Liver (tissue), 9 donors: ENCODE data around the gene PLLP. TPM values are rescaled to one million over a fixed set of nuclear protein-coding genes. Genes with fewer than 3 reads are reported as not detected.

Source experiments
- DNase-seq: peaks from one replicate; pipeline ENCODE4 v3.0.0-alpha.2; 2017; ENCODE audit warnings: low spot score
- H3K27ac ChIP-seq, 2 donors: one replicate each; pipeline ENCODE4 v1.7.0; 2013; ENCODE audit warnings: inconsistent platforms in 2 of 2, low read length in 2 of 2, control low read depth in 1 of 2, low read depth in 1 of 2, mild to moderate bottlenecking in 1 of 2
- H3K27me3 ChIP-seq, 4 donors: one replicate each; pipeline versions ENCODE4 v1.6.1 to v1.7.0; 2013; ENCODE audit warnings: low read length in 3 of 4, inconsistent platforms in 1 of 4, mild to moderate bottlenecking in 1 of 4, moderate library complexity in 1 of 4; ENCODE audit not compliant: control insufficient read depth in 4 of 4, insufficient read depth in 4 of 4
- H3K36me3 ChIP-seq, 4 donors: one replicate each; pipeline versions ENCODE4 v1.6.1 to v1.7.0; 2013; ENCODE audit warnings: low read length in 3 of 4, mild to moderate bottlenecking in 3 of 4, low read depth in 1 of 4, moderate library complexity in 1 of 4; ENCODE audit not compliant: control insufficient read depth in 4 of 4, insufficient read depth in 3 of 4
- H3K4me1 ChIP-seq, 4 donors: one replicate each; pipeline versions ENCODE4 v1.6.1 to v1.7.0; 2013; ENCODE audit warnings: low read length in 3 of 4, mild to moderate bottlenecking in 3 of 4, moderate library complexity in 1 of 4; ENCODE audit not compliant: control insufficient read depth in 4 of 4, insufficient read depth in 4 of 4
- H3K4me3 ChIP-seq, 3 donors: one replicate each; pipeline versions ENCODE4 v1.6.1 to v1.7.0; 2013; ENCODE audit warnings: low read length in 3 of 3, control low read depth in 1 of 3, low read depth in 1 of 3, mild to moderate bottlenecking in 1 of 3
- H3K9ac ChIP-seq, 2 donors: one replicate each; pipeline ENCODE4 v1.7.0; 2013; ENCODE audit warnings: low read length in 2 of 2, mild to moderate bottlenecking in 2 of 2, moderate library complexity in 2 of 2, control low read depth in 1 of 2, low read depth in 1 of 2
- H3K9me3 ChIP-seq, 4 donors: one replicate each; pipeline versions ENCODE4 v1.6.1 to v1.7.0; 2013; ENCODE audit warnings: low read length in 3 of 4; ENCODE audit not compliant: control insufficient read depth in 4 of 4
- ATF3 ChIP-seq: IDR thresholded peaks from 2 replicates; pipeline ENCODE4 v1.6.1; 2016; ENCODE audit warnings: antibody characterized with exemption
- CTCF ChIP-seq: fragments of 150-350 bp; IDR thresholded peaks from 2 replicates; pipeline ENCODE4 v1.5.1; 2017; ENCODE audit warnings: improper control_type of control experiment, low read depth, low read length; ENCODE audit not compliant: missing input control
- EGR1 ChIP-seq, 2 donors: IDR thresholded peaks; 2 replicates each; pipeline ENCODE4 v1.6.1; 2016 to 2018; ENCODE audit warnings: antibody characterized with exemption in 2 of 2, low read depth in 2 of 2
- FOXA1 ChIP-seq: IDR thresholded peaks from 2 replicates; pipeline ENCODE4 v1.6.1; 2016; ENCODE audit warnings: antibody characterized with exemption
- FOXA2 ChIP-seq: IDR thresholded peaks from 2 replicates; pipeline ENCODE4 v1.6.1; 2016; ENCODE audit warnings: antibody characterized with exemption
- GABPA ChIP-seq, 2 donors: IDR thresholded peaks in 1 of 2; conservative IDR thresholded peaks in 1 of 2; 2 replicates each; pipeline ENCODE4 v1.6.1; 2016; ENCODE audit warnings: antibody characterized with exemption in 2 of 2, mild to moderate bottlenecking in 1 of 2, moderate library complexity in 1 of 2
- JUND ChIP-seq, 2 donors: IDR thresholded peaks; 2 replicates each; pipeline ENCODE4 v1.6.1; 2016; ENCODE audit warnings: antibody characterized with exemption in 2 of 2
- MAX ChIP-seq: IDR thresholded peaks from 2 replicates; pipeline ENCODE4 v1.6.1; 2016; ENCODE audit warnings: antibody characterized with exemption
- RAD21 ChIP-seq, 2 donors: IDR thresholded peaks; 2 replicates each; pipeline ENCODE4 v1.6.1; 2016; ENCODE audit warnings: antibody characterized with exemption in 2 of 2, mild to moderate bottlenecking in 2 of 2
- REST ChIP-seq: IDR thresholded peaks from 2 replicates; pipeline ENCODE4 v1.6.1; 2016; ENCODE audit warnings: antibody characterized with exemption, mild to moderate bottlenecking
- RXRA ChIP-seq, 2 donors: IDR thresholded peaks; 2 replicates each; pipeline ENCODE4 v1.6.1; 2017 to 2018; ENCODE audit warnings: antibody characterized with exemption in 2 of 2, mild to moderate bottlenecking in 1 of 2
- SP1 ChIP-seq: IDR thresholded peaks from 2 replicates; pipeline ENCODE4 v1.6.1; 2018; ENCODE audit warnings: antibody characterized with exemption, mild to moderate bottlenecking
- TAF1 ChIP-seq: conservative IDR thresholded peaks from 2 replicates; pipeline ENCODE4 v1.6.1; 2016; ENCODE audit warnings: antibody characterized with exemption, mild to moderate bottlenecking
- YY1 ChIP-seq: IDR thresholded peaks from 2 replicates; pipeline ENCODE4 v1.6.1; 2016; ENCODE audit warnings: antibody characterized with exemption, mild to moderate bottlenecking
- ZBTB33 ChIP-seq: IDR thresholded peaks from 2 replicates; pipeline ENCODE4 v1.6.1; 2016; ENCODE audit warnings: antibody characterized with exemption
- WGBS: extraction: QIAGEN DNeasy Blood & Tissue Kit; methylation state at CpG from one replicate; pipeline ENCODE4 v1.1.7; 2013; 5-methylcytosine and 5-hydroxymethylcytosine counted together
- polyA plus RNA-seq, 2 donors: library from polyadenylated mRNA; stranded (reverse) in 1 of 2; unstranded in 1 of 2; fragments of 200-250 nt in 1 of 2; fragments of >200 nt in 1 of 2; fragmentation: Nextera tagmentation in 1 of 2; extraction: Ambion mirVana in 1 of 2; gene quantifications; one replicate each; pipeline versions ENCODE4 v1.2.1 to v1.2.3, GENCODE V29; 2013 to 2015
- total RNA-seq, 2 donors: library from RNA; depleted of rRNA; stranded (reverse); fragments of >200 nt; gene quantifications; one replicate each; pipeline ENCODE4 v1.2.3, GENCODE V29; 2014
- donor health status: healthy.
- donor health status: healthy.
- donor health status: healthy.
- donor health status: healthy.
- donor health status: healthy.

Gene PLLP
- total and polyA plus RNA-seq, 4 donors: 1.4 to 5.2 (median 2.7) TPM

GRCh38 chr16:57278494-57278893 lies 6.0 kb downstream of the PLLP start:
- no peak overlapping the region for H3K9ac ChIP-seq
- no peak for DNase-seq
- H3K9me3 ChIP-seq: no peaks in the 10 kb centered on the region
- H3K4me3 ChIP-seq: no peak overlapping the region
- no peak for TF ChIP-seq RAD21 (IDR thresholded peaks at IDR 0.05)
- TF ChIP-seq REST: no peak
- no peak for TF ChIP-seq SP1
- TF ChIP-seq FOXA1: no peak
- no peak for TF ChIP-seq JUND (IDR thresholded peaks at IDR 0.05)
- H3K27ac ChIP-seq: no peak overlapping the region
- no peaks in the 10 kb centered on the region for H3K27me3 ChIP-seq
- 75% methylated on average over 4 of the region's 4 CpGs for WGBS
- H3K4me1 ChIP-seq: peaks cover 6 to 25% (median 12%) of the 10 kb centered on the region in 4 donors
- no peaks in the 10 kb centered on the region for H3K36me3 ChIP-seq

- Histone ChIP-seq H3K4me1 (peaks cover 6 to 16% (median 9%) of the 10 kb centered on the region in 4 donors), H3K9ac (no peak overlapping the region), H3K27ac (no peak overlapping the region), H3K4me3 (no peak overlapping the region), H3K27me3 (no peaks in the 10 kb centered on the region), H3K36me3 (no peaks in the 10 kb centered on the region), H3K9me3 (no peaks in the 10 kb centered on the region)
- WGBS: 76% methylated on average over 1 of the region's 1 CpG
- TF ChIP-seq FOXA2: no peak
- TF ChIP-seq EGR1 (IDR thresholded peaks at IDR 0.05; ENCODE audit: low read depth in 2 of 2): no peak
- TF ChIP-seq GABPA (IDR thresholded peaks at IDR 0.05 in 1 of 2, conservative IDR thresholded peaks at IDR 0.05 in 1 of 2): no peak
- TF ChIP-seq ATF3: no peak
- TF ChIP-seq TAF1: no peak
- DNase-seq: no peak
Observed at GRCh38 chr16:57277586-57277985, 6.9 kb downstream of the PLLP start.

GRCh38 chr16:57276596-57276995 lies 7.9 kb downstream of the PLLP start:
- H3K27ac ChIP-seq: no peak overlapping the region
- H3K4me3 ChIP-seq: no peak overlapping the region
- H3K4me1 ChIP-seq: peaks cover 6 to 16% (median 8%) of the 10 kb centered on the region in 4 donors
- H3K9me3 ChIP-seq: no peaks in the 10 kb centered on the region
- no peak overlapping the region for H3K9ac ChIP-seq
- 67% methylated on average over 5 of the region's 5 CpGs for WGBS
- no peak for DNase-seq
- no peaks in the 10 kb centered on the region for H3K27me3 ChIP-seq
- H3K36me3 ChIP-seq: no peaks in the 10 kb centered on the region
- no peak for TF ChIP-seq GABPA (IDR thresholded peaks at IDR 0.05 in 1 of 2, conservative IDR thresholded peaks at IDR 0.05 in 1 of 2)
- no peak for TF ChIP-seq ATF3
- no peak for TF ChIP-seq RXRA (IDR thresholded peaks at IDR 0.05)
- no peak for TF ChIP-seq CTCF
- no peak for TF ChIP-seq MAX
- no peak for TF ChIP-seq JUND (IDR thresholded peaks at IDR 0.05)
- no peak for TF ChIP-seq REST
- no peak for TF ChIP-seq ZBTB33
- no peak for TF ChIP-seq SP1
- no peak for TF ChIP-seq YY1
- no peak for TF ChIP-seq FOXA2
- no peak for TF ChIP-seq FOXA1
